ENCODE results near the gene POMT2. TPM values are rescaled to one million over a fixed set of nuclear protein-coding genes. Genes with fewer than 3 reads are reported as not detected.

POMT2 gene
- total RNA-seq, 1 donor from 2014 or later, result 30.4 TPM

- DNase-seq (ENCODE audit: low spot score), result no peak
- intact Hi-C loops (cut with DNase I), result no loop called here
Measured at GRCh38 chr14:77275041-77275580, 45.6 kb downstream of the POMT2 start.

GRCh38 chr14:77273796-77274195 lies 46.9 kb downstream of the POMT2 start:
- intact Hi-C loops (cut with DNase I), result no loop called here
- DNase-seq (ENCODE audit: low spot score), result no peak

More at GRCh38 chr14:77275041-77275580, 45.6 kb downstream of the POMT2 start:
- ATAC-seq, result no peak

DNA sequence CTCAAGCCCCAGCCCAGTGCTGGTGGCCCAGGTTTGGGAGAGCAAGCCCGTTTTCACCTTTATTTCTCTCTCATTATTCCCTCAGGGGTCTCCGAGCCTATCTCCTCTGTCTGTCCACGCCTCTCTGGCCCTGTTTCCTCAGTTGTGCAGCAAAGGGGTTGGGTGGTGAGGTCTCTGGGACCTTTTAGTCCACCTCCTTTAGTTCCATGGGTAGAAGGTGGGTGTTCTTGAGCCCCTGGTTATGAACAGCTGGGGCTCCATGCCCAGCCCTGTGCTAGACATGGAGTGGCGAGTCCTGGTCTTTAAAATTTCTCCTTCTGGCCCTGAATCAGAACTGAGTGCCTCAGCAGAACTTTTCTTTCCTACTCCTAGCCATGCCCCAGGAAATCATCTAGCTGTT lies 48.4 kb downstream of the POMT2 start:
- intact Hi-C loops (cut with DNase I), result no loop called here
- ATAC-seq (no peak), DNase-seq (ENCODE audit: low spot score) (no peak)

More at GRCh38 chr14:77273796-77274195, 46.9 kb downstream of the POMT2 start:
- no peak for ATAC-seq

- intact Hi-C loops (cut with DNase I), result no loop called here
- DNase-seq (ENCODE audit: low spot score), result no peak
- ATAC-seq, result no peak
Measured at GRCh38 chr14:77271113-77271710, 49.5 kb downstream of the POMT2 start, which contains the start of gene NGB. NGB (minus strand) TSS chr14:77271206; CDS start chr14:77270937, 269 bp downstream.

DNA sequence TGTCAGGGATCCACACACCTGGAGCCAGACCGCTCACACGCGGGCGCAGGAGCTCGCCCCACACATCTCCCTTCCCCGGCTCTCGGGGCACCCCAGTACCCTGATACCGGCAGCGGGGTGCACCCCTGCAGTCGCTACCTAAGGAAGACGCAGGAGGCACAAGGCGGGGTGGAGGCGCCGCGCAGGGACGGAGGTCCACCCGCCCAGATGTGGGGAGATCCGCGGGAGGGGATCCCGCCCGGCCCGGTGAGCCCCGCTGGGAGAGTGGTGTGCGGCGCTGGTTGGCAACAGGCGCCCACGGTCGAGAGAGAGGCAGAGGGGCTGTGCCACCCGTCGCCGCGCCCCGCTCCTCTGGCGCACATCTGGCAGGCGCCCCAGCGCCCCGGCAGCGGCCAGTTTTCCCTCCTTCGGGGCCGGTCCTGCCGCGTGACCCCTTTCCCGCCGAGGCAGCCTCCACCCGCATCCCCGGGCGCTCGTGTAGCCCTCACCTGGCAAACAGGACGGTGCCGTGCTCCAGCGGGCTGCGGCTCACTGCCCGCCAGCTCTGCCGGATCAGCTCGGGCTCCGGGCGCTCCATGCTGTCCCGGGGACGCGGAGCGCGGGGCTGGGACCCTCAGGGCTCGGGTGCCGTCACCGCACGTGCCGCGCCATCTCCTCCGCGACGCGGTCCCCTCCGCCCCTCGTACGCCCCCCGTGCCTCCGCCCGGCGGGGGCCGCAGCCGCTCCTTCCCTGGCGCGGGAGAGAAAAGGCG lies 50.1 kb downstream of the POMT2 start:
- DNase-seq (ENCODE audit: low spot score) (no peak), ATAC-seq (no peak)
- intact Hi-C loops (cut with DNase I), result no loop called here

DNA sequence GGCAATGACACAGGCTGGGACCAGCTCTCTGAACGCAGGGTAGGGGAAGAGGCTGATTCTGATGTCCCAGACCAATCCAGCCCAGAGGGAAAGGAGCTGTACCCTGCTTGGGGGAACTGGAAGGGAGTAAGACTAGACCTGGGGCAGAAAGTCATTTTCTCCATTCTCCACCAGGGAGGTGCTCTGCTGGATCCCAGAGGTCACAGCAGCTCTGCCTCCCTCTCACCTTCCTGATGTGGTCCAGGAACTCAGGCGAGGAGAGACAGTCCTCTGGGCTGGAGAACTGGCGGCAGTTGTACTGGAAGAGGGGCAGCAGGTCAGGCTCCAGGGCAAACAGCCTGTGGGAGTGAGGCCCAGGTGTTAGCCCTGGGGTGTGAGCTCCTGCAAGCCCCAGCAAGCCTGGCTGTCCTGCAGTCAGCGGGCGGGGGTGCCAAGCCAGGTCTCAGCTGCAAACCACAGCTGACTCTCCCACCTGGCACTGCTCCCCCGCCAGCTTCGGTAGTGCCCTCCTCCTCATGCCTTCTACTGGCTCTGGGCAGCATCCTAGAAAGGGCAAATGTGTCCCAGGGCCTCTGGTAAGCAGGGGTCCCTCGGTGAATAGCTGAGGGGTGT lies 51.6 kb downstream of the POMT2 start:
- no peak for ATAC-seq
- DNase-seq (ENCODE audit: low spot score), result no peak
- intact Hi-C loops (cut with DNase I), result no loop called here

GRCh38 chr14:77267937-77268699 lies 52.6 kb downstream of the POMT2 start:
- intact Hi-C loops (cut with DNase I), result no loop called here
- DNase-seq (ENCODE audit: low spot score) (no peak), ATAC-seq (no peak)

DNA sequence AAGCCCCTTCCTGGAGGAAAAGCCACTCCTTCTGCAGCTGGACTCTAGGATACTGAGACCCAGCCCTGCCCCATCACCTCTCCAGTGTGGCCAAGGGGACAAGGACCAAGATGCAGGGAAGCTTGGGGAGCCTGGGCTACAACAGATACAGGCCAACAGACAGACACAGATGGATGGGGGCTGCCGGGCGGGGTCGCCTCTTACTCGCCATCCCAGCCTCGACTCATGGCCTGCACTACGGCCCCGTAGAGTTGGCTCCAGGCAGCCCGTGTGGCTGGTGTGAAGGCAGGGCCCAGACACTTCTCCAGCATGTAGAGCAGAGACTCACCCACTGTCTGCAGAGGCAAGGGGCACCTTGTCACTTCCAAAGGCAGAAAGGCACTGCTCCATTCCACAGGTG lies 54.3 kb downstream of the POMT2 start:
- intact Hi-C loops (cut with DNase I), result no loop called here
- no peak for DNase-seq (ENCODE audit: low spot score)
- ATAC-seq, result no peak

GRCh38 chr14:77265561-77266335 lies 54.9 kb downstream of the POMT2 start:
- no peak for ATAC-seq
- no peak for DNase-seq (ENCODE audit: low spot score)
- intact Hi-C loops (cut with DNase I), result no loop called here

- intact Hi-C loops (cut with DNase I), result no loop called here
- ATAC-seq (no peak), DNase-seq (ENCODE audit: low spot score) (no peak)
Measured at GRCh38 chr14:77265187-77265515, 55.5 kb downstream of the POMT2 start.

GRCh38 chr14:77264466-77265186 lies 56.1 kb downstream of the POMT2 start:
- ATAC-seq (no peak), DNase-seq (ENCODE audit: low spot score) (no peak)
- intact Hi-C loops (cut with DNase I), result no loop called here

GRCh38 chr14:77260631-77261030 lies 60.1 kb downstream of the POMT2 start:
- intact Hi-C loops (cut with DNase I), result no loop called here
- no peak for DNase-seq (ENCODE audit: low spot score)
- no peak for ATAC-seq

DNA sequence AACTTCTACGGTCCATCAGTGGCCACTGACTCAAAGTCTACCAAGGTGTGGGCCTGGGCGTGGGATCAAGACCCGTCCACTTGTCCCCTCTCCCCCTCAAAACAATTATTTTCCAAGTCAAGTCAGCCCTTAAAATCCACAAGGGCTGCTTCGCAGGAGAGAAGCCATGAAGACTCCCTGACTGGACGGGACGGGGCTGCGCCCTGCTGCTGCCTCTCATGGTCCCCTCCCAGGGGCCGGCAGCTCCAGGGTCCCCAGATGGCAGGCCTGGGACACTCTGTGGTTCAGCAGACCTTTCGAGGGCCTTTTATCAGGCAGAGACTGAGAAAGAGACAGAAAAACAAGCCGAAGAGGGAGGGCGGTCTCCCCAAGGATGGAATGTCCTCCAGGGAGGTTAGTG lies 60.5 kb downstream of the POMT2 start:
- ATAC-seq, result no peak
- intact Hi-C loops (cut with DNase I), result no loop called here
- DNase-seq (ENCODE audit: low spot score), result no peak

DNA sequence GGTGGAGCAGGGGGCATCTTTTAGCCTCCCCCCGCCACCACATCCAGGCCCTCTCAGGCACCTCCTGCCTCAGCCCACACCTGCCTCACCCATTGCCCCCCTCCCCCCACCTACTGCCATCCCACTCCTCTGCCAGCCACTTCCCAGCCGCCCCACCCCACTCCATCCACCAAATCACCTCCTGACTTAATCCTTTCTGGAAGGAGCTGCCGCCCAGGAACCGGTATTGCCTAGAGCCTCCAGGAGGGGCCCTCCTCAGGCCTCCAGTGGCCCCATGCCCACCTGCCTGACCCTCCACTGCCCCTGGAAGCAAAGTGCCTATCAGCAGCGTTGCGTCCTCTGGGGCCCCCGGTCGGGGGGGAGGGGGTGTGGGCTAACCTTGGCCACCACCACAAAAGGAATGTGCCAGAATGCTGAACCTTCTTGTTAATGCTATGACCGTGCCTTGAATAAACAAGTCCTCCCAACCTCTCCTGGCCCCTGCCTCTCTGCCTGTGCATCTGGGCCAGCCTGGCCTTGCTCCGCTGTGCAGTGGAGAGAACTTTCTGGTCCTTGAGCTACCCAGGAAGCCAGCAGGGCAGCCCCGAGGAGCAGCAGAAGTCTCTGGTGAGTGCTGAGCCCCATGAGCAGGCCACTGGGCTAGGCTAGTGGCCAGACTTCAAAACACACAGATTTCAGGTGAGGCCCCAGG lies 61.5 kb downstream of the POMT2 start:
- intact Hi-C loops (cut with DNase I), result no loop called here
- ATAC-seq, result no peak
- DNase-seq (ENCODE audit: low spot score), result no peak

- intact Hi-C loops (cut with DNase I), result no loop called here
Measured at GRCh38 chr14:77258566-77258965, 62.1 kb downstream of the POMT2 start.

DNA sequence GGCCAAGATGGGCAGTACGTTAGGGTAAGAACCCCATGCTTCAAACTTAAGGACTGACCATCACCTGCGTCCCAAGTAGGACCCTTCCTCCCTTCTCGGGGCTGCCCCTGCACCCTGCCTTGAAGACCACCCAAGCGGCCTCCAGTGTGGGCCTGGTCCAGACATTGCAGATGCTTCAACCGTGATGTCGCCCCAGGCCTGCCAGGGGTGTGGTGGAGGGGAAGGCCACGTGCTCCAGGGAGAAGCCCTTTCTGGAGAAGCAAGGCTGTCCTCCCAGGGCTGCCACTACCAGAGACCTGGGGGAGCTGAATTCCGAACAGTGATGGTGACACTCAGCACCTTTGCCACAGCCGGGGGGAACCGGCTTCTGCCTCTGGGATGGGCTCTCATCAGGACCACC lies 63.0 kb downstream of the POMT2 start:
- ATAC-seq (no peak), DNase-seq (ENCODE audit: low spot score) (no peak)
- intact Hi-C loops (cut with DNase I), result no loop called here

More at GRCh38 chr14:77258566-77258965, 62.1 kb downstream of the POMT2 start:
- no peak for DNase-seq (ENCODE audit: low spot score)
- no peak for ATAC-seq

DNA sequence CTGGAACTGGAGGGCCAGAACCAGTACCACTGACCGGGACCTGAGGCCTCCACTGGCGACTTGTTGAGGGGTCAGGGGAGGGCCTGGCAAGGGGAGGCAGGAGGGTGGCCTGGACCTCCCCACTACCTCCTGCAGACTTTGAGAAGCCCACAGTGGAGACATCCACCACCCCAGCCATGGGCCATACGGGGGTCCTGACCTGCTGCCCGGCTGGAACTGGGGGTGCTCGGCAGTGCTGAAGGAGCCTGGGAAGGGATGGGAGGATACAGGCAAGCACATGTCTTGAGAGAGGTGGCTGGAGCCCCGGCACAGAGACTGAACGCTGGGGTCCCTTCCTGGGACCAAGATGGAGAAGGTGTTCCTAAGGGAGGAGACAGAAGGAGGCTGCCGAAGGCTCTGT lies 64.0 kb downstream of the POMT2 start:
- intact Hi-C loops (cut with DNase I), result no loop called here
- no peak for DNase-seq (ENCODE audit: low spot score)

More for the DNA sequence above, 64.0 kb downstream of the POMT2 start:
- ATAC-seq, result no peak
